DND-41 (cell line): ENCODE data around the gene SUN1.

ENCODE experiments used
- ATAC-seq: fragments of 200-7000 bp; cut with Tn5 transposase; 3 replicates; pipeline ENCODE4 v1.9.1; 2021; ENCODE audit warnings: low read depth; ENCODE audit not compliant: insufficient read depth
- DNase-seq: peaks from one replicate; pipeline ENCODE4 v3.0.0-alpha.2; 2020
- H2AFZ ChIP-seq: 2 replicates; pipeline ENCODE4 v1.6.0; 2012; ENCODE audit warnings: low read depth, low read length
- H3K27ac ChIP-seq: 2 replicates; pipeline ENCODE4 v1.5.1; 2012; ENCODE audit warnings: low read length, inconsistent platforms
- H3K27me3 ChIP-seq: fragments of 200-600 bp; sonication (generic); 2 replicates; pipeline ENCODE4 v1.6.0; 2012; ENCODE audit warnings: low read length, mild to moderate bottlenecking, inconsistent platforms; ENCODE audit not compliant: insufficient read depth, poor library complexity
- H3K36me3 ChIP-seq: 2 replicates; pipeline ENCODE4 v1.5.1; 2012; ENCODE audit warnings: low read length, inconsistent platforms; ENCODE audit not compliant: insufficient read depth
- H3K4me1 ChIP-seq: 2 replicates; pipeline ENCODE4 v1.5.1; 2012; ENCODE audit warnings: mild to moderate bottlenecking, low read length; ENCODE audit not compliant: insufficient read depth
- H3K4me2 ChIP-seq: 2 replicates; pipeline ENCODE4 v1.6.0; 2012; ENCODE audit warnings: mild to moderate bottlenecking, moderate library complexity, low read length, inconsistent platforms; ENCODE audit not compliant: insufficient read depth
- H3K4me3 ChIP-seq, 2 experiments: fragments of 200-600 bp in 1 of 2; shearing (Covaris generic) in 1 of 2; 2 replicates each; pipeline ENCODE4 v1.5.1; 2012 to 2016; ENCODE audit warnings: inconsistent platforms in 2 of 2, low read length in 2 of 2, mild to moderate bottlenecking in 2 of 2, low read depth in 1 of 2, moderate library complexity in 1 of 2
- H3K79me2 ChIP-seq: 2 replicates; pipeline ENCODE4 v1.6.0; 2012; ENCODE audit warnings: low read length, inconsistent platforms; ENCODE audit not compliant: insufficient read depth
- H3K9ac ChIP-seq: 2 replicates; pipeline ENCODE4 v1.6.0; 2012; ENCODE audit warnings: low read depth, mild to moderate bottlenecking, inconsistent platforms, low read length, moderate library complexity
- H3K9me3 ChIP-seq: 2 replicates; pipeline ENCODE4 v1.5.1; 2012; ENCODE audit warnings: low read length, moderate library complexity, mild to moderate bottlenecking, inconsistent platforms; ENCODE audit not compliant: insufficient read depth, severe bottlenecking
- H4K20me1 ChIP-seq: 2 replicates; pipeline ENCODE4 v1.6.0; 2012; ENCODE audit warnings: low read length; ENCODE audit not compliant: insufficient read depth
- EZH2 ChIP-seq: IDR thresholded peaks from 3 replicates; pipeline ENCODE4 v1.6.1; 2012; ENCODE audit warnings: borderline replicate concordance, low read depth, mild to moderate bottlenecking, moderate library complexity, low read length, inconsistent platforms; ENCODE audit not compliant: severe bottlenecking
- TF ChIP-seq, protein P1 (sequence below): IDR thresholded peaks from 2 replicates; pipeline ENCODE4 v1.5.1; 2012; ENCODE audit warnings: borderline replicate concordance, low read length, moderate library complexity, mild to moderate bottlenecking; ENCODE audit not compliant: poor library complexity, severe bottlenecking; ENCODE audit errors: extremely low read depth

The SUN1 gene

DNA sequence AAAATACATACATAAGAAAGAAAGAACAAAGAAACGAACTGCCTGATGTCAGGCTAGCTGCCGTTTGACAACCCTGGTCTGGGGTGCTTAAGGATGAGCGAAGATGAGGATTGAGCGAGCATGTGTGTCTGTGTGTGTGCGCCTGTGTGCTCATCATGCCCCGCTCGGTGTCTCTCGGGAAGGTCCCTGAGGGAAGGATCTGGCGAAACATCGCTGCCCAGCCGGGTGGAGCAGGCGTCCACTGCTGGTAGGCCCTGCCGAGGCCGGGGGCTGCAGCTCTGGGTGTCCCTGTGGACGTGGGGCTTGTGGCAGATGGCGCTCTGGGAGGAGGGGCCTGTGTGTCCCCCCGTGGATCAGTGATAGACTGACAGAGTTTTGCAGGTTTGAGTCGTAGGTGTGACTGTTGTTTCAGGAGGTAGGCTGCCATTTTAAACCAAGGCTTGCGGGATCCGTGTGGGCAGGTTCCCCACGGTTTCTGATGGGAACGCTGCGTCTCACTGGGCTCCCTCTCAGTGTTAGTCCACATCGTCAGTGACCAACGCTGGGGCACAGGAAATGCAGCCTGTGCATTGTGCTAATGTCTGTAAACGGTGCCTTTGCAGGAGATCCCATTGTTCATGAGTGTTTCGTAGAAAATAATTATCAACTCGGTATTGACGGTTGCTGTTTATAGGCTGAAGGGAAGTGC is 5.9 kb upstream of the SUN1 start:
- no peak for DNase-seq
- Histone ChIP-seq H3K36me3 (peaks cover 11% of the 10 kb centered on the region; the same call in 1 of the 2 replicates), H3K9ac (no peak overlapping the region), H3K4me2 (no peak overlapping the region), H3K9me3 (no peaks in the 10 kb centered on the region), H4K20me1 (peaks cover 71% of the 10 kb centered on the region), H3K27ac (no peak overlapping the region), H3K27me3 (no peaks in the 10 kb centered on the region), H3K79me2 (peaks cover 95% of the 10 kb centered on the region), H3K4me3 (no peak overlapping the region), H2AFZ (no peak overlapping the region), H3K4me1 (no peaks in the 10 kb centered on the region)
- ATAC-seq, result no peak
- no peak for TF ChIP-seq EZH2
- TF ChIP-seq, protein P1, sequence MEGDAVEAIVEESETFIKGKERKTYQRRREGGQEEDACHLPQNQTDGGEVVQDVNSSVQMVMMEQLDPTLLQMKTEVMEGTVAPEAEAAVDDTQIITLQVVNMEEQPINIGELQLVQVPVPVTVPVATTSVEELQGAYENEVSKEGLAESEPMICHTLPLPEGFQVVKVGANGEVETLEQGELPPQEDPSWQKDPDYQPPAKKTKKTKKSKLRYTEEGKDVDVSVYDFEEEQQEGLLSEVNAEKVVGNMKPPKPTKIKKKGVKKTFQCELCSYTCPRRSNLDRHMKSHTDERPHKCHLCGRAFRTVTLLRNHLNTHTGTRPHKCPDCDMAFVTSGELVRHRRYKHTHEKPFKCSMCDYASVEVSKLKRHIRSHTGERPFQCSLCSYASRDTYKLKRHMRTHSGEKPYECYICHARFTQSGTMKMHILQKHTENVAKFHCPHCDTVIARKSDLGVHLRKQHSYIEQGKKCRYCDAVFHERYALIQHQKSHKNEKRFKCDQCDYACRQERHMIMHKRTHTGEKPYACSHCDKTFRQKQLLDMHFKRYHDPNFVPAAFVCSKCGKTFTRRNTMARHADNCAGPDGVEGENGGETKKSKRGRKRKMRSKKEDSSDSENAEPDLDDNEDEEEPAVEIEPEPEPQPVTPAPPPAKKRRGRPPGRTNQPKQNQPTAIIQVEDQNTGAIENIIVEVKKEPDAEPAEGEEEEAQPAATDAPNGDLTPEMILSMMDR, result no peak

DNA sequence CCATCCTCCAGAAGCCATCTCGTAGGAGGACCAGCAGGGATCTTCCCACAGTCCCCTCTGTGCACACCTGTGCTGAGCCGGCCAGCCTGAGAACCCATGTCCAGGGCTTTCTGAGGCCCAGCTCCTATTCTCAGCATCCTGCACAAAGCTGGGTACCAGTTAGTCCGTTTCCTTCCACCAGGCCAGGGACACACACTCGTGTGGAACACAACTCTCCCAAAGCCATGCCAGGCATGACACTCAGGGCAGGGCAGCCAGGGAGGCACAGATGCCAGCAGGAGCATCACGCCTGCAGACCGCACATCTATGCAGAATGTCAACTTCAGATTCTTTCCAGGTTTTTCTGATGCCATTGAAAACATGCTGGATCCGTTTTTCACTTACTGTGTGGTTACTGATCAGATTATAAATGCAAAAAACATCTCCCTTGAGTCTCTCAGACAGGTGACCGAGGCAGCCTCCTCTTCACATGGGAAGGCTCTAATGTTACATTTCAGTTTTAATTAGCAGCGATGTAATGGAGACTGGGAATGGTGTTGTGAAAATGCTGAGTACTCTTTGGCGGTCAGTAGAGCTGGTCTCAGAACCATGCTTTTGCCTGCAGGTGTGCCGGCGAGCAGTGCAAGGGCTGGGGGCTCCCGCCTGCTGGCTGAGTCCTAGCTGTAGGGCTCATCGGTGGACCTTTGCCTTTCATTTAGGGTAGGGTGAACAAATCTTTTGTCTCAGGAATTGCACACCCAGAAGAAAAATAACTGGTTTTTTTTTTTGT is 3.3 kb upstream of the SUN1 start:
- no peak for DNase-seq
- Histone ChIP-seq H2AFZ (no peak overlapping the region), H4K20me1 (peaks cover 66% of the 10 kb centered on the region), H3K4me2 (no peak overlapping the region), H3K9me3 (no peaks in the 10 kb centered on the region), H3K9ac (no peak overlapping the region), H3K27me3 (no peaks in the 10 kb centered on the region), H3K36me3 (peaks cover 12% of the 10 kb centered on the region; the same call in 1 of the 2 replicates), H3K4me3 (no peak overlapping the region), H3K79me2 (peaks cover 94% of the 10 kb centered on the region), H3K27ac (no peak overlapping the region), H3K4me1 (no peaks in the 10 kb centered on the region)
- no peak for ATAC-seq
- no peak for TF ChIP-seq EZH2
- TF ChIP-seq, protein P1, result no peak

DNA sequence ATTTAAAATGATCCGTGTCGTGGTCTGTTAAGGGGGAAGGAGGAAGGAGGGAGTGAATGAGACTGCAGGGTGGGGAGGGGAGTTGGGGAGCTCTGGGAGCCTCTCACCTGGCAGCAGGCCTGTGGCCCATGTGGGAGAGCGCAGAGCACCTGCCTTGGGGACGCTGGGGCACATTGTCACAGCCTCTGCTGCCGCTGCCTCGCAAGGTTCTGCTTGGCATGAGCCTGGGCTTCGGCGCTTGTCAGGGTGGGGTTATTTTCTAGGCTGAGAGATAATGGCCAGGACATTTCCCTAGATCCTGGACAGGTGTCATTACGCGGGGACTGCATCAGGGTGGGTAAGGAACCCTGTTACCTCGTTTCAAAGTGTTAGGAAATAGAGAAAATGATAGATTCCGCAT is 2.2 kb upstream of the SUN1 start:
- TF ChIP-seq, protein P1, result no peak
- no peak for TF ChIP-seq EZH2
- H3K4me1 ChIP-seq, result no peaks in the 10 kb centered on the region
- no peak overlapping the region for H2AFZ ChIP-seq
- no peak for ATAC-seq
- H4K20me1 ChIP-seq, result peaks cover 65% of the 10 kb centered on the region
- peaks cover 95% of the 10 kb centered on the region for H3K79me2 ChIP-seq
- H3K27ac ChIP-seq, result no peak overlapping the region
- H3K9me3 ChIP-seq, result no peaks in the 10 kb centered on the region
- no peak overlapping the region for H3K9ac ChIP-seq
- H3K27me3 ChIP-seq, result no peaks in the 10 kb centered on the region
- H3K4me2 ChIP-seq, result no peak overlapping the region
- peaks cover 15% of the 10 kb centered on the region for H3K36me3 ChIP-seq
- no peak overlapping the region for H3K4me3 ChIP-seq
- no peak for DNase-seq
